ENCODE measurements around the gene SNRPB2. TPM values are rescaled to one million over a fixed set of nuclear protein-coding genes. Genes with fewer than 3 reads are reported as not detected.

The SNRPB2 gene
- total RNA-seq, 3 donors from 2014 or later: 26.6 to 34.8 (median 26.9) TPM

DNA sequence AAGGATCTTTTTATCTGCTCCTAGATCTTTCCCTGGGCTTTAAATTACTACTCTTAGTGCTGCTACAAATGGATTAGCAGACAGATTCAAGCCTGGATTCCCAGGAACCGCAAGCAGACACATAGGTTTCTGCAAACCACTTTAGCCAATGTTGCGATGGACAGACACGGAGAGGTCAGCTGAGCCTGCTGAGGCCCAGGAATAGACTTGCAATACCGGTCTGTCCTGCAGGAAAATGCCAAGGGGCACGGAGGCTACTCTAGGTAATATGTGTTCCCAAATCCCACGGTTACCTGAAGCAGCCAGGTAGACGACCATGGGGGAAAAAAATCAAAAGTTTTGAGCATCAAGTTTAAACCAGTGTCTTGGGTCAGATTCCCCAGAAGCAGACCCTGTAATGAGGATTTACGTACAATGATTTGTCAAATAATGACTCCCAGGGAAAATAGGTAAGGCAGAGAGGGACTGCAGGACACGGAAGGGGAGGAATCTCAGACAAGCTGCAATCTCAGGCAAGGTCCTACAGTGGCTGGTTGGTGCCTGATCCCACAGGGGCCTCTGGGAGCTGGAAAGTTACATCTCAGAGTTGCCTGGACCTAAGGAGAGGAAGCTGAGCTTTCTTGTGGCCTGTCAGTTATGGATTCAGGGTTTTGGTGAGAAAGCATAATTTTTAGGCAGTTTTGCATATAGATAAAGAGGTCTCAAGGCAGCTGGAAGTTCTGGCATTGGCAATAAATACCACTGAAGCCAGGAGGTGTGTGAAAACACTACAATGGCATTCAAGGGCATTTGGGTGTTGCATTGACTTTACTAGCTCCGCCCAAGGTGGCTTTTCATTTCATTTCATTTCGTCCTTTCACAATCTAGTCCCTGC, 30.8 kb downstream of the SNRPB2 start:
- H3K9me3 ChIP-seq: no peaks in the 10 kb centered on the region
- TF ChIP-seq, protein P1, sequence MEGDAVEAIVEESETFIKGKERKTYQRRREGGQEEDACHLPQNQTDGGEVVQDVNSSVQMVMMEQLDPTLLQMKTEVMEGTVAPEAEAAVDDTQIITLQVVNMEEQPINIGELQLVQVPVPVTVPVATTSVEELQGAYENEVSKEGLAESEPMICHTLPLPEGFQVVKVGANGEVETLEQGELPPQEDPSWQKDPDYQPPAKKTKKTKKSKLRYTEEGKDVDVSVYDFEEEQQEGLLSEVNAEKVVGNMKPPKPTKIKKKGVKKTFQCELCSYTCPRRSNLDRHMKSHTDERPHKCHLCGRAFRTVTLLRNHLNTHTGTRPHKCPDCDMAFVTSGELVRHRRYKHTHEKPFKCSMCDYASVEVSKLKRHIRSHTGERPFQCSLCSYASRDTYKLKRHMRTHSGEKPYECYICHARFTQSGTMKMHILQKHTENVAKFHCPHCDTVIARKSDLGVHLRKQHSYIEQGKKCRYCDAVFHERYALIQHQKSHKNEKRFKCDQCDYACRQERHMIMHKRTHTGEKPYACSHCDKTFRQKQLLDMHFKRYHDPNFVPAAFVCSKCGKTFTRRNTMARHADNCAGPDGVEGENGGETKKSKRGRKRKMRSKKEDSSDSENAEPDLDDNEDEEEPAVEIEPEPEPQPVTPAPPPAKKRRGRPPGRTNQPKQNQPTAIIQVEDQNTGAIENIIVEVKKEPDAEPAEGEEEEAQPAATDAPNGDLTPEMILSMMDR (IDR thresholded peaks at IDR 0.05): peak in 1 of 3 donors; percentile 32
- no peak for TF ChIP-seq POLR2A (IDR thresholded peaks at IDR 0.05)
- TF ChIP-seq POLR2AphosphoS5 (IDR thresholded peaks at IDR 0.05): no peak
- peak; percentile 60 to 75 for DNase-seq (ENCODE audit: low spot score in 2 of 2)
- H3K27ac ChIP-seq: peak overlapping the region; percentile 35 to 44
- peaks cover 0 to 8% of the 10 kb centered on the region in 2 donors for H3K4me1 ChIP-seq
- no peaks in the 10 kb centered on the region for H3K36me3 ChIP-seq
- intact Hi-C loops (cut with DNase I; ENCODE audit: low total_unique reads): no loop called here
- H3K27me3 ChIP-seq: no peaks in the 10 kb centered on the region
- peak overlapping the region in 1 of 3 donors; percentile 15 for H3K4me3 ChIP-seq

DNA sequence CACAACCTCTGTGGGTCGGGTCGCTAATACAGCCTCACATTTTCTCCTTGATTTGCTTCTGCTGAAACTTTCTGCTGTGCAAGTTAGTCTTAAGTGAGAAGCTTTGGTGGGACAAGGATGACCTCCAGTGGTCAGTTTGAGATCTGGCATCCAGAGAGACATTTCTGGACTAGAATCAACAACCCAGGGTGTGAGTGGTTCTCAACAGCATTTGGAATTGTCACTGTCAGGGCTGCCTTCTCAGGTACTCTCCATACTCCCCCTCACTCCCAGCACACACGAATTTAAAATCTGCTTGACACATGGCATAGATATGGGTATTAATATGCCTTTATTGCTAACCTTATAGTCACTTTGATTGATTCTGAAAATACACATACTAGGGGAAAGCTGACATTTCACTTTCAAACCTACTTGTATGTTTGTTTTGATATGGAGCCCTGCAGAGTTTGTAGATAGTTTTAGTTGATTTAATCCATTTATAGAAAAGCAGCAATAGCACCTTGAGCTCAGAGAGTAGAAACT, 31.5 kb downstream of the SNRPB2 start:
- intact Hi-C loops (cut with DNase I; ENCODE audit: low total_unique reads): no loop called here
- no peak overlapping the region for H3K27ac ChIP-seq

DNA sequence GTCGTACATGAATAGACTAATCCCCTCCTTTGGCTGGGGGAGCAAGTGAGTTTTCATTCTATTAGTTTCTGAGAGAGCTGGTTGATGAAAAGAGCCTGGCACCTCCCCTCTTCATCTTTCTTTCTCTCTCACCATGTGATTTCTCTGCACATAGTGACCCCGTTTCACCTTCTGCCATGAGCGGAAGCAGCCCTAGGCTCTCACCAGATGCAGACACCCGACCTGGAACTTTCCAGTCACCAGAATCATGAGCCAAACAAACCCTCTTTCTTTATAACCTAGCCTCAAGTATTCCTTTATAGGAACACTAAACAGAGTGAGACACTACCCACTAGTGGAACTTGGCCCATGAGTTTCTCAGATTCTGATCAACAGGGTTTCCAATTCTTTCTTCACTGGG, 34.7 kb downstream of the SNRPB2 start:
- intact Hi-C loops (cut with DNase I; ENCODE audit: low total_unique reads): no loop called here
- DNase-seq (ENCODE audit: low spot score in 2 of 2): no peak
- Histone ChIP-seq H3K36me3 (no peaks in the 10 kb centered on the region), H3K4me3 (no peak overlapping the region), H3K27me3 (no peaks in the 10 kb centered on the region), H3K9me3 (no peaks in the 10 kb centered on the region), H3K27ac (no peak overlapping the region), H3K4me1 (peaks cover 0 to 8% of the 10 kb centered on the region in 2 donors)
- no peak for TF ChIP-seq POLR2A (IDR thresholded peaks at IDR 0.05)
- no peak for TF ChIP-seq POLR2AphosphoS5 (IDR thresholded peaks at IDR 0.05)
- TF ChIP-seq, protein P1 (IDR thresholded peaks at IDR 0.05): no peak

More for the DNA sequence above, 31.5 kb downstream of the SNRPB2 start:
- TF ChIP-seq POLR2A (IDR thresholded peaks at IDR 0.05): no peak
- no peak for TF ChIP-seq POLR2AphosphoS5 (IDR thresholded peaks at IDR 0.05)
- TF ChIP-seq, protein P1 (IDR thresholded peaks at IDR 0.05): peak; percentile 42 to 82 (median 76)
- H3K4me1 ChIP-seq: peaks cover 0 to 8% of the 10 kb centered on the region in 2 donors
- H3K9me3 ChIP-seq: no peaks in the 10 kb centered on the region
- peak overlapping the region in 1 of 3 donors; percentile 15 for H3K4me3 ChIP-seq
- no peaks in the 10 kb centered on the region for H3K27me3 ChIP-seq
- no peaks in the 10 kb centered on the region for H3K36me3 ChIP-seq
- DNase-seq (ENCODE audit: low spot score in 2 of 2): peak in 1 of 2 donors; percentile 36

DNA sequence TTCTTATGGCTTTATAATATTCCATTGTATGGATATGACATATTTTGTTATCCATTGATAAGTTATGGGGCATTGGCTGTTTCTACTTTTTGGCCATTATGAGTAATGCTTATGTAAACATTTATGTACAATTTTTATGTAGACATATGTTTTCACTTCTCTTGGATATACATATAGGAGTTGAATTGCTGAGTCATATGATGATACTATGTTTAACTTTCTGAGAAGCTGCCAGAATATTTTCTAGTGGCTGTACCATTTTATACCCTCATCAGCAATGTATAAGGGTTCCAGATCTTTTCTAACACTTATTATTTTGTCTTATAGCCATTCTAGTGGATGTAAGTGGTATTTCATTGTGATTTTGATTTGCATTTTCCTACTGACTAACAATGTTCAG, 41.4 kb downstream of the SNRPB2 start:
- Histone ChIP-seq H3K27ac (no peak overlapping the region), H3K9me3 (peaks cover 0 to 6% of the 10 kb centered on the region in 2 donors), H3K36me3 (no peaks in the 10 kb centered on the region), H3K4me3 (no peak overlapping the region), H3K27me3 (no peaks in the 10 kb centered on the region), H3K4me1 (no peaks in the 10 kb centered on the region)
- DNase-seq (ENCODE audit: low spot score in 2 of 2): no peak
- TF ChIP-seq, protein P1 (IDR thresholded peaks at IDR 0.05): no peak
- TF ChIP-seq POLR2A (IDR thresholded peaks at IDR 0.05): no peak
- TF ChIP-seq POLR2AphosphoS5 (IDR thresholded peaks at IDR 0.05): no peak
- intact Hi-C loops (cut with DNase I; ENCODE audit: low total_unique reads): loop anchor here (10.0 kb wide), 1 partner anchor 906 kb away; no protein-coding TSS in a partner anchor

DNA sequence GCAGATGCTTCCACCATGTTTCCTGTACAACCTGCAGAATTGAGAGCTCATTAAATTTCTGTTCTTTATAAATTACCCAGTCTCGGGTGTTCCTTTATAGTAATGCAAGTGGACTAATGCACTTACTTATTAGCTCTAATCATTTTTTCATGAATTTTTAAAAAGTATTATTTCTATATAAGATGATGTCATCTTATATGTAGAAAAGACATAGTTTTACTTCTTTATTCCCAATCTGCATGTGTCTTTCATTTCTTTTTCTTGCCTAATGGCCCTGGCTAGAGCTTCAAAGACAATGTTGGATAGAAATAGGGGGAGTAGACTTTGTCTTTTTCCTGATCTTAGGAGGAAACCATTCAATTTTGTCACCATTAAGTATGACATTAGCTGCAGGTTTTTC, 46.1 kb downstream of the SNRPB2 start:
- DNase-seq (ENCODE audit: low spot score in 2 of 2): no peak
- intact Hi-C loops (cut with DNase I; ENCODE audit: low total_unique reads): loop anchor here (10.0 kb wide), 1 partner anchor 911 kb away; no protein-coding TSS in a partner anchor
- no peak overlapping the region for H3K27ac ChIP-seq
- peaks cover 0 to 6% of the 10 kb centered on the region in 2 donors for H3K9me3 ChIP-seq
- H3K36me3 ChIP-seq: no peaks in the 10 kb centered on the region
- no peaks in the 10 kb centered on the region for H3K27me3 ChIP-seq
- no peak overlapping the region for H3K4me3 ChIP-seq
- no peaks in the 10 kb centered on the region for H3K4me1 ChIP-seq
- TF ChIP-seq POLR2AphosphoS5 (IDR thresholded peaks at IDR 0.05) (no peak), POLR2A (IDR thresholded peaks at IDR 0.05) (no peak)
- TF ChIP-seq, protein P1 (IDR thresholded peaks at IDR 0.05): no peak
